ENCODE data around the gene ZBTB7B. TPM values are rescaled to one million over a fixed set of nuclear protein-coding genes. Genes with fewer than 3 reads are reported as not detected.

Gene ZBTB7B
- total and polyA plus RNA-seq, 9 of the 15 experiments (the other 6 are each of a cell fraction or from before 2014, with no cell fraction given), result 0.04 to 46.5 (median 15.2) TPM

GRCh38 chr1:155017041-155017945, 14.7 kb downstream of the ZBTB7B start (continued):
- TF ChIP-seq, protein P1, sequence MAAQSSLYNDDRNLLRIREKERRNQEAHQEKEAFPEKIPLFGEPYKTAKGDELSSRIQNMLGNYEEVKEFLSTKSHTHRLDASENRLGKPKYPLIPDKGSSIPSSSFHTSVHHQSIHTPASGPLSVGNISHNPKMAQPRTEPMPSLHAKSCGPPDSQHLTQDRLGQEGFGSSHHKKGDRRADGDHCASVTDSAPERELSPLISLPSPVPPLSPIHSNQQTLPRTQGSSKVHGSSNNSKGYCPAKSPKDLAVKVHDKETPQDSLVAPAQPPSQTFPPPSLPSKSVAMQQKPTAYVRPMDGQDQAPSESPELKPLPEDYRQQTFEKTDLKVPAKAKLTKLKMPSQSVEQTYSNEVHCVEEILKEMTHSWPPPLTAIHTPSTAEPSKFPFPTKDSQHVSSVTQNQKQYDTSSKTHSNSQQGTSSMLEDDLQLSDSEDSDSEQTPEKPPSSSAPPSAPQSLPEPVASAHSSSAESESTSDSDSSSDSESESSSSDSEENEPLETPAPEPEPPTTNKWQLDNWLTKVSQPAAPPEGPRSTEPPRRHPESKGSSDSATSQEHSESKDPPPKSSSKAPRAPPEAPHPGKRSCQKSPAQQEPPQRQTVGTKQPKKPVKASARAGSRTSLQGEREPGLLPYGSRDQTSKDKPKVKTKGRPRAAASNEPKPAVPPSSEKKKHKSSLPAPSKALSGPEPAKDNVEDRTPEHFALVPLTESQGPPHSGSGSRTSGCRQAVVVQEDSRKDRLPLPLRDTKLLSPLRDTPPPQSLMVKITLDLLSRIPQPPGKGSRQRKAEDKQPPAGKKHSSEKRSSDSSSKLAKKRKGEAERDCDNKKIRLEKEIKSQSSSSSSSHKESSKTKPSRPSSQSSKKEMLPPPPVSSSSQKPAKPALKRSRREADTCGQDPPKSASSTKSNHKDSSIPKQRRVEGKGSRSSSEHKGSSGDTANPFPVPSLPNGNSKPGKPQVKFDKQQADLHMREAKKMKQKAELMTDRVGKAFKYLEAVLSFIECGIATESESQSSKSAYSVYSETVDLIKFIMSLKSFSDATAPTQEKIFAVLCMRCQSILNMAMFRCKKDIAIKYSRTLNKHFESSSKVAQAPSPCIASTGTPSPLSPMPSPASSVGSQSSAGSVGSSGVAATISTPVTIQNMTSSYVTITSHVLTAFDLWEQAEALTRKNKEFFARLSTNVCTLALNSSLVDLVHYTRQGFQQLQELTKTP (IDR thresholded peaks at IDR 0.05; ENCODE audit: low read depth in 1 of 2, partially characterized antibody in 2 of 2), result peak in 1 of 2 experiments; percentile 11
- TF ChIP-seq, protein P2, sequence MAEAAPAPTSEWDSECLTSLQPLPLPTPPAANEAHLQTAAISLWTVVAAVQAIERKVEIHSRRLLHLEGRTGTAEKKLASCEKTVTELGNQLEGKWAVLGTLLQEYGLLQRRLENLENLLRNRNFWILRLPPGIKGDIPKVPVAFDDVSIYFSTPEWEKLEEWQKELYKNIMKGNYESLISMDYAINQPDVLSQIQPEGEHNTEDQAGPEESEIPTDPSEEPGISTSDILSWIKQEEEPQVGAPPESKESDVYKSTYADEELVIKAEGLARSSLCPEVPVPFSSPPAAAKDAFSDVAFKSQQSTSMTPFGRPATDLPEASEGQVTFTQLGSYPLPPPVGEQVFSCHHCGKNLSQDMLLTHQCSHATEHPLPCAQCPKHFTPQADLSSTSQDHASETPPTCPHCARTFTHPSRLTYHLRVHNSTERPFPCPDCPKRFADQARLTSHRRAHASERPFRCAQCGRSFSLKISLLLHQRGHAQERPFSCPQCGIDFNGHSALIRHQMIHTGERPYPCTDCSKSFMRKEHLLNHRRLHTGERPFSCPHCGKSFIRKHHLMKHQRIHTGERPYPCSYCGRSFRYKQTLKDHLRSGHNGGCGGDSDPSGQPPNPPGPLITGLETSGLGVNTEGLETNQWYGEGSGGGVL (CRISPR knock-in tag; IDR thresholded peaks at IDR 0.05), result no peak
- no peak for TF ChIP-seq MYBL2 (IDR thresholded peaks at IDR 0.05; ENCODE audit: low read depth)
- TF ChIP-seq MYBL2 (CRISPR knock-in tag; IDR thresholded peaks at IDR 0.05; ENCODE audit: borderline replicate concordance), result no peak
- no peak for TF ChIP-seq MCM7 (IDR thresholded peaks at IDR 0.05)
- no peak for TF ChIP-seq BHLHE40 (IDR thresholded peaks at IDR 0.05; ENCODE audit: low read length)
- TF ChIP-seq SRF (CRISPR knock-in tag; IDR thresholded peaks at IDR 0.05), result peak in 1 of 2 experiments; percentile 82; a peak in 2 of 4 replicates
- peak; percentile 45; the same call in 1 of the 2 replicates for TF ChIP-seq BCOR (IDR thresholded peaks at IDR 0.05)
- TF ChIP-seq, protein P3, sequence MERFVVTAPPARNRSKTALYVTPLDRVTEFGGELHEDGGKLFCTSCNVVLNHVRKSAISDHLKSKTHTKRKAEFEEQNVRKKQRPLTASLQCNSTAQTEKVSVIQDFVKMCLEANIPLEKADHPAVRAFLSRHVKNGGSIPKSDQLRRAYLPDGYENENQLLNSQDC (CRISPR knock-in tag; IDR thresholded peaks at IDR 0.05), result no peak
- no peak for TF ChIP-seq MXD1 (CRISPR knock-in tag; IDR thresholded peaks at IDR 0.05; ENCODE audit: borderline replicate concordance, poor library complexity, severe bottlenecking)
- TF ChIP-seq TSHZ1 (CRISPR knock-in tag; IDR thresholded peaks at IDR 0.05), result no peak
- peak; percentile 21; the same call in 1 of the 2 replicates for TF ChIP-seq ZNF431 (CRISPR knock-in tag; IDR thresholded peaks at IDR 0.05)
- peak; percentile 59; the same call in 1 of the 2 replicates for TF ChIP-seq ZNF263 (CRISPR knock-in tag; IDR thresholded peaks at IDR 0.05; ENCODE audit: borderline replicate concordance)

Data from K562 (cell line).